GM12874 (cell line): ENCODE results near the gene DNAAF8.

Source experiments
- CTCF ChIP-seq: IDR thresholded peaks from 2 replicates; pipeline ENCODE4 v1.5.1; 2011; ENCODE audit warnings: low read depth, mild to moderate bottlenecking, control low read depth, low read length, moderate library complexity; ENCODE audit not compliant: insufficient read depth

The DNAAF8 gene

GRCh38 chr16:4697848-4698291, 36.5 kb upstream of the DNAAF8 start:
- TF ChIP-seq CTCF = no peak

- TF ChIP-seq CTCF = no peak
Observed at GRCh38 chr16:4698321-4699045, 35.9 kb upstream of the DNAAF8 start.

- no peak for TF ChIP-seq CTCF
Observed at GRCh38 chr16:4699046-4699556, 35.2 kb upstream of the DNAAF8 start.

GRCh38 chr16:4700380-4700996, 33.8 kb upstream of the DNAAF8 start:
- no peak for TF ChIP-seq CTCF

GRCh38 chr16:4700997-4701743, 33.2 kb upstream of the DNAAF8 start:
- TF ChIP-seq CTCF = no peak

GRCh38 chr16:4701791-4702465, 32.4 kb upstream of the DNAAF8 start:
- no peak for TF ChIP-seq CTCF

- TF ChIP-seq CTCF = no peak
Observed at GRCh38 chr16:4702466-4702808, 31.9 kb upstream of the DNAAF8 start.
